ENCODE data around the gene PTF1A. TPM values are rescaled to one million over a fixed set of nuclear protein-coding genes. Genes with fewer than 3 reads are reported as not detected.

The PTF1A gene
- polyA plus RNA-seq, 2 of the 4 experiments (the other 2 are of a cell fraction): not detected

- TF ChIP-seq EHF (CRISPR knock-in tag; IDR thresholded peaks at IDR 0.05): no peak
These were observed 5.9 kb upstream of the PTF1A start (continued) for GRCh38 chr10:23186178-23186577.

DNA sequence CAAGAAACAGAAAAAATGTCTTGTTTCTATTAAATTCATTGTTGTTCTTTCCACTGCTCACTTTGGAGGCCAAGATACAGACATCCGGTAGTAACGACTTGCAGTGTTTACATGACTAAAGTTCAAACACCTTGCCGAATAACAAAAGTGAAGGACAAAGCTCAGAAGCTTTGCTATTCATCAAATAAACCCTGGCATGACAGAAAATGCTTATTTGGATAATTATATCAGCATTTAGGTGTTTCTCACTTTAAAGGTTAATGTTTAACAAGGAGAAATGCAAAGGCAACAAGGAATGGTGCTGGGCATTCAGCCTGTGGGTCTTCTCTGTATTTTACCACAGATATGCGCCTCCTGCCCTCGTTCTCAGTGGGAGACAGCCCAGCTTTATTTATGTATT lies 5.4 kb upstream of the PTF1A start:
- ATAC-seq (no peak), DNase-seq (ENCODE audit: low read depth in 1 of 2, low spot score in 1 of 2) (no peak), FAIRE-seq (no peak)
- TF ChIP-seq BHLHE40 (IDR thresholded peaks at IDR 0.05; ENCODE audit: low read depth, low read length) (no peak), RNF2 (IDR thresholded peaks at IDR 0.05; ENCODE audit: borderline replicate concordance, low read depth) (no peak), TFCP2L1 (CRISPR knock-in tag; IDR thresholded peaks at IDR 0.05) (no peak), ZSCAN20 (CRISPR knock-in tag; IDR thresholded peaks at IDR 0.05) (no peak), JUN (IDR thresholded peaks at IDR 0.05) (no peak), MYC (IDR thresholded peaks at IDR 0.05; ENCODE audit: borderline replicate concordance, low read length) (no peak), MAZ (IDR thresholded peaks at IDR 0.05; ENCODE audit: borderline replicate concordance, low read depth, low read length) (no peak), FOSL2 (IDR thresholded peaks at IDR 0.05) (no peak), FOSL2 (CRISPR knock-in tag; IDR thresholded peaks at IDR 0.05) (no peak), ZNF302 (CRISPR knock-in tag; IDR thresholded peaks at IDR 0.05) (no peak), E2F6 (IDR thresholded peaks at IDR 0.05; ENCODE audit: borderline replicate concordance, low read depth) (no peak)
- TF ChIP-seq, protein P1, sequence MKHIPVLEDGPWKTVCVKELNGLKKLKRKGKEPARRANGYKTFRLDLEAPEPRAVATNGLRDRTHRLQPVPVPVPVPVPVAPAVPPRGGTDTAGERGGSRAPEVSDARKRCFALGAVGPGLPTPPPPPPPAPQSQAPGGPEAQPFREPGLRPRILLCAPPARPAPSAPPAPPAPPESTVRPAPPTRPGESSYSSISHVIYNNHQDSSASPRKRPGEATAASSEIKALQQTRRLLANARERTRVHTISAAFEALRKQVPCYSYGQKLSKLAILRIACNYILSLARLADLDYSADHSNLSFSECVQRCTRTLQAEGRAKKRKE (CRISPR knock-in tag; IDR thresholded peaks at IDR 0.05; ENCODE audit: low read depth): no peak
- TF ChIP-seq, protein P2, sequence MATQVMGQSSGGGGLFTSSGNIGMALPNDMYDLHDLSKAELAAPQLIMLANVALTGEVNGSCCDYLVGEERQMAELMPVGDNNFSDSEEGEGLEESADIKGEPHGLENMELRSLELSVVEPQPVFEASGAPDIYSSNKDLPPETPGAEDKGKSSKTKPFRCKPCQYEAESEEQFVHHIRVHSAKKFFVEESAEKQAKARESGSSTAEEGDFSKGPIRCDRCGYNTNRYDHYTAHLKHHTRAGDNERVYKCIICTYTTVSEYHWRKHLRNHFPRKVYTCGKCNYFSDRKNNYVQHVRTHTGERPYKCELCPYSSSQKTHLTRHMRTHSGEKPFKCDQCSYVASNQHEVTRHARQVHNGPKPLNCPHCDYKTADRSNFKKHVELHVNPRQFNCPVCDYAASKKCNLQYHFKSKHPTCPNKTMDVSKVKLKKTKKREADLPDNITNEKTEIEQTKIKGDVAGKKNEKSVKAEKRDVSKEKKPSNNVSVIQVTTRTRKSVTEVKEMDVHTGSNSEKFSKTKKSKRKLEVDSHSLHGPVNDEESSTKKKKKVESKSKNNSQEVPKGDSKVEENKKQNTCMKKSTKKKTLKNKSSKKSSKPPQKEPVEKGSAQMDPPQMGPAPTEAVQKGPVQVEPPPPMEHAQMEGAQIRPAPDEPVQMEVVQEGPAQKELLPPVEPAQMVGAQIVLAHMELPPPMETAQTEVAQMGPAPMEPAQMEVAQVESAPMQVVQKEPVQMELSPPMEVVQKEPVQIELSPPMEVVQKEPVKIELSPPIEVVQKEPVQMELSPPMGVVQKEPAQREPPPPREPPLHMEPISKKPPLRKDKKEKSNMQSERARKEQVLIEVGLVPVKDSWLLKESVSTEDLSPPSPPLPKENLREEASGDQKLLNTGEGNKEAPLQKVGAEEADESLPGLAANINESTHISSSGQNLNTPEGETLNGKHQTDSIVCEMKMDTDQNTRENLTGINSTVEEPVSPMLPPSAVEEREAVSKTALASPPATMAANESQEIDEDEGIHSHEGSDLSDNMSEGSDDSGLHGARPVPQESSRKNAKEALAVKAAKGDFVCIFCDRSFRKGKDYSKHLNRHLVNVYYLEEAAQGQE (IDR thresholded peaks at IDR 0.05): no peak
- TF ChIP-seq, protein P3, sequence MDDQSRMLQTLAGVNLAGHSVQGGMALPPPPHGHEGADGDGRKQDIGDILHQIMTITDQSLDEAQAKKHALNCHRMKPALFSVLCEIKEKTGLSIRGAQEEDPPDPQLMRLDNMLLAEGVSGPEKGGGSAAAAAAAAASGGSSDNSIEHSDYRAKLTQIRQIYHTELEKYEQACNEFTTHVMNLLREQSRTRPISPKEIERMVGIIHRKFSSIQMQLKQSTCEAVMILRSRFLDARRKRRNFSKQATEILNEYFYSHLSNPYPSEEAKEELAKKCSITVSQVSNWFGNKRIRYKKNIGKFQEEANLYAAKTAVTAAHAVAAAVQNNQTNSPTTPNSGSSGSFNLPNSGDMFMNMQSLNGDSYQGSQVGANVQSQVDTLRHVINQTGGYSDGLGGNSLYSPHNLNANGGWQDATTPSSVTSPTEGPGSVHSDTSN (IDR thresholded peaks at IDR 0.05): no peak
- 13% methylated on average over 5 of the region's 5 CpGs for WGBS (ENCODE audit: missing lambda C conversion rate)
- H3K9me3 ChIP-seq: no peaks in the 10 kb centered on the region
- POLR2A ChIA-PET: no interaction called here
- H3K4me1 ChIP-seq: no peaks in the 10 kb centered on the region
- H3K27ac ChIP-seq: no peak overlapping the region
- no peak overlapping the region for H3K4me2 ChIP-seq
- no peak overlapping the region for H3K4me3 ChIP-seq
- CTCF ChIA-PET: interaction anchor here (0.6 to 1.3 kb wide), 5 partner anchors 8 to 318 kb away, joined by 3 to 5 read pairs (median 3); no protein-coding TSS in a partner anchor

DNA sequence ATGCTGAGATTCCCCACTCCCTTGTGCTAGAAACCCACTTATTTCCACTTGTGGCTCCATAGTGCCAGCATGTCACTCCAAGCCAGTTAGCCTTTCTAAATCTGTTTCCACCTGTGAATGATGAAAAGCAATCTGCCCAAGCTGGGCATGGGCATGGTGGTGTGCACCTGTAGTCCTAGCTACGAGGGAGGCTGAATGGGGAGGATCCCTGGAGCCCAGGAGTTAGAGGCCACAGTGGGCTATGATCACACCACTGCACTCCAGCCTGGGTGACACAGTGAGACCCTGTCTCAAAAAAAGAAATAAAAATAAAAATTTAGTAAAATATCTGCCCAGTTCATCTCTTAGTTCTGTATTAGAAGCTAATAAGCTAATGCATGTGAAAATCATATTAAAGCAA lies 5.0 kb upstream of the PTF1A start:
- ATAC-seq: no peak
- no peak for FAIRE-seq
- DNase-seq (ENCODE audit: low read depth in 1 of 2, low spot score in 1 of 2): no peak
- ChIA-PET CTCF (interaction anchor here (0.7 to 1.3 kb wide), 4 partner anchors 9 to 77 kb away, joined by 3 to 5 read pairs (median 3); no protein-coding TSS in a partner anchor), POLR2A (no interaction called here)
- Histone ChIP-seq H3K4me1 (no peaks in the 10 kb centered on the region), H3K4me2 (no peak overlapping the region), H3K9me3 (no peaks in the 10 kb centered on the region), H3K4me3 (no peak overlapping the region), H3K27ac (no peak overlapping the region)
- 22% methylated on average over 1 of the region's 1 CpG for WGBS (ENCODE audit: missing lambda C conversion rate)
- TF ChIP-seq NPAS2 (CRISPR knock-in tag; IDR thresholded peaks at IDR 0.05; ENCODE audit: borderline replicate concordance) (no peak), HEYL (CRISPR knock-in tag; IDR thresholded peaks at IDR 0.05) (no peak), ZFP36 (IDR thresholded peaks at IDR 0.05; ENCODE audit: borderline replicate concordance, partially characterized antibody) (no peak), TFCP2L1 (CRISPR knock-in tag; IDR thresholded peaks at IDR 0.05) (no peak), JUNB (IDR thresholded peaks at IDR 0.05) (no peak), RNF2 (IDR thresholded peaks at IDR 0.05; ENCODE audit: borderline replicate concordance, low read depth) (no peak), GATA3 (IDR thresholded peaks at IDR 0.05; ENCODE audit: borderline replicate concordance) (no peak), FOSB (CRISPR knock-in tag; IDR thresholded peaks at IDR 0.05) (no peak), ZNF302 (CRISPR knock-in tag; IDR thresholded peaks at IDR 0.05) (no peak), SMC3 (IDR thresholded peaks at IDR 0.05) (no peak), FOXS1 (CRISPR knock-in tag; IDR thresholded peaks at IDR 0.05) (no peak), ZSCAN20 (CRISPR knock-in tag; IDR thresholded peaks at IDR 0.05) (no peak)
- TF ChIP-seq, protein P4, sequence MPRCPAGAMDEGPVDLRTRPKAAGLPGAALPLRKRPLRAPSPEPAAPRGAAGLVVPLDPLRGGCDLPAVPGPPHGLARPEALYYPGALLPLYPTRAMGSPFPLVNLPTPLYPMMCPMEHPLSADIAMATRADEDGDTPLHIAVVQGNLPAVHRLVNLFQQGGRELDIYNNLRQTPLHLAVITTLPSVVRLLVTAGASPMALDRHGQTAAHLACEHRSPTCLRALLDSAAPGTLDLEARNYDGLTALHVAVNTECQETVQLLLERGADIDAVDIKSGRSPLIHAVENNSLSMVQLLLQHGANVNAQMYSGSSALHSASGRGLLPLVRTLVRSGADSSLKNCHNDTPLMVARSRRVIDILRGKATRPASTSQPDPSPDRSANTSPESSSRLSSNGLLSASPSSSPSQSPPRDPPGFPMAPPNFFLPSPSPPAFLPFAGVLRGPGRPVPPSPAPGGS (IDR thresholded peaks at IDR 0.05): no peak
- TF ChIP-seq, protein P5, sequence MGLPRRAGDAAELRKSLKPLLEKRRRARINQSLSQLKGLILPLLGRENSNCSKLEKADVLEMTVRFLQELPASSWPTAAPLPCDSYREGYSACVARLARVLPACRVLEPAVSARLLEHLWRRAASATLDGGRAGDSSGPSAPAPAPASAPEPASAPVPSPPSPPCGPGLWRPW (IDR thresholded peaks at IDR 0.05): no peak
- TF ChIP-seq, protein P3 (IDR thresholded peaks at IDR 0.05): no peak
- TF ChIP-seq, protein P1 (CRISPR knock-in tag; IDR thresholded peaks at IDR 0.05; ENCODE audit: low read depth): no peak

Data from A549 (cell line).